ENCODE data around the gene FMN1.

FMN1 gene

DNA sequence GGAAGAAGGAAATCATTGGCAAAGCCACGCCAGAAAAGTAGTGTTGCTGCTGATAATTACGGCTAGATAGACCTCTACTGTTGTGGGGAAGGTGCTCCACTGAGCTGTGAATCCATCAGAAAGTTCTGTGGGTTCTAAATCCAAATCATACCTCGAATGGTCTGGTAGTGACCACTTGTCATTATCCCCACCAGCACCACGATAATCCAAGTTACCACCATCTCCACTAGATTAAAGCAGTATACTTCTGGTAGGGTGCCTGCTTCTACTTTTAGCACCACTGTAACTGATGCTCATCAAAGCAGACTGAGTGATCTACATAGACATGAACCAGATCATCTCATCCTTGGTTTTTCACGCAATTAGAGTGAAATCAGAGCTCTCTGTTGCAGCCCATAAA is 185.5 kb downstream of the FMN1 start:
- no peak for DNase-seq (ENCODE audit: low read depth)
- no peak overlapping the region for H3K4me3 ChIP-seq (ENCODE audit: low read depth, low read length)
- TF ChIP-seq CTCF (IDR thresholded peaks at IDR 0.05; ENCODE audit: low read depth, low read length, missing control alignments), result no peak
- in situ Hi-C loops (cut with HindIII; ENCODE audit: low sequenced_read_pairs), result no loop called here

GRCh38 chr15:33008284-33008995 is 186.1 kb downstream of the FMN1 start:
- no peak for TF ChIP-seq CTCF (IDR thresholded peaks at IDR 0.05; ENCODE audit: low read depth, low read length, missing control alignments)
- DNase-seq (ENCODE audit: low read depth), result peak; percentile 89
- no peak overlapping the region for H3K4me3 ChIP-seq (ENCODE audit: low read depth, low read length)
- in situ Hi-C loops (cut with HindIII; ENCODE audit: low sequenced_read_pairs), result no loop called here

DNA sequence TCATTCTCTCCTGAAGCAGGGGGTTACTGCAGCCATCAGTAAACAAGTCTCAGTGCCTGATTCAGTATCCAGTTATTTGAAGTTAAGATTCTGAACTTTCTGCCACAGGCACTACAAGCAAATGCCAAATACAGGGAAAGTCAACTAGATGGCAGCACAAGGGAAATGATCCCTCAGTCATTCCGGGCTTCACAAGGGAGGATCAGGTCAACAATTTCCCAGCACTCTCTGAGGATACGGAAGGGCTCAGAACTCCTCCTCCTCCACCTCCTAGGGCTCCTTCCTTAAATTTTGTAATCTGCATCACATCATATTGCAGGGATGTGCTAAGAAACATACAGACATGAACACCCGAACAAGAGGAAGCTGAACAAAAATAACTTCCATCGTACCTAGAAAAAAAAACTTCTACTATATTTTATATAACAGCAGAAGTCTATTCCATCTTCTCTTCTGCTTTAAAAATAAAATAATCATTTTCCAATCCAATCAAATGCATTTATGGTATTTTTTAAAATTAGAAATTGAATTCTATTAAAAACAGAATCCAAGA is 187.1 kb downstream of the FMN1 start:
- DNase-seq (ENCODE audit: low read depth), result no peak
- TF ChIP-seq CTCF (IDR thresholded peaks at IDR 0.05; ENCODE audit: low read depth, low read length, missing control alignments), result peak; percentile 40
- in situ Hi-C loops (cut with HindIII; ENCODE audit: low sequenced_read_pairs), result no loop called here
- no peak overlapping the region for H3K4me3 ChIP-seq (ENCODE audit: low read depth, low read length)

DNA sequence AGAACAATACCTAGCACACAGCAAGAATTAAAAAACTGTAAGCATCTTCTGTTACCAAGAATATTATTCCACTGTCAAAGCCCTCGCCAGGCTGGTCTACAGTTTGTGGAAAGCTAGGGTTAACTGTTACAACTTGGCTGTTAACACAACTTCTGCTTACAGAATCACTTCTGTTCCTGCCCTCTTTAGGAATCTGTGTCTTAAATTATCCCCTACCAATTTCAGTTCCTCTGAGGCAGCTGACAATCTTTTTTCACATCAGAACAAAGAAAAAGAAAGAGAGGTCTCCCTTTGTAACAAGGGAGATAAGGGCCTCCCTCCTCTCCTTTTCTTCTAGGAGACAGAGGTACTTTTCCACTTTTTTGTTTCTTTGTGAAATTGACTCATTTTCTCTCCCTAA is 188.9 kb downstream of the FMN1 start:
- DNase-seq (ENCODE audit: low read depth), result no peak
- TF ChIP-seq CTCF (IDR thresholded peaks at IDR 0.05; ENCODE audit: low read depth, low read length, missing control alignments), result no peak
- in situ Hi-C loops (cut with HindIII; ENCODE audit: low sequenced_read_pairs), result no loop called here
- H3K4me3 ChIP-seq (ENCODE audit: low read depth, low read length), result no peak overlapping the region

- TF ChIP-seq CTCF (IDR thresholded peaks at IDR 0.05; ENCODE audit: low read depth, low read length, missing control alignments), result no peak
- no peak for DNase-seq (ENCODE audit: low read depth)
- no peak overlapping the region for H3K4me3 ChIP-seq (ENCODE audit: low read depth, low read length)
- in situ Hi-C loops (cut with HindIII; ENCODE audit: low sequenced_read_pairs), result no loop called here
Observed at GRCh38 chr15:33001926-33002325, 192.6 kb downstream of the FMN1 start.

DNA sequence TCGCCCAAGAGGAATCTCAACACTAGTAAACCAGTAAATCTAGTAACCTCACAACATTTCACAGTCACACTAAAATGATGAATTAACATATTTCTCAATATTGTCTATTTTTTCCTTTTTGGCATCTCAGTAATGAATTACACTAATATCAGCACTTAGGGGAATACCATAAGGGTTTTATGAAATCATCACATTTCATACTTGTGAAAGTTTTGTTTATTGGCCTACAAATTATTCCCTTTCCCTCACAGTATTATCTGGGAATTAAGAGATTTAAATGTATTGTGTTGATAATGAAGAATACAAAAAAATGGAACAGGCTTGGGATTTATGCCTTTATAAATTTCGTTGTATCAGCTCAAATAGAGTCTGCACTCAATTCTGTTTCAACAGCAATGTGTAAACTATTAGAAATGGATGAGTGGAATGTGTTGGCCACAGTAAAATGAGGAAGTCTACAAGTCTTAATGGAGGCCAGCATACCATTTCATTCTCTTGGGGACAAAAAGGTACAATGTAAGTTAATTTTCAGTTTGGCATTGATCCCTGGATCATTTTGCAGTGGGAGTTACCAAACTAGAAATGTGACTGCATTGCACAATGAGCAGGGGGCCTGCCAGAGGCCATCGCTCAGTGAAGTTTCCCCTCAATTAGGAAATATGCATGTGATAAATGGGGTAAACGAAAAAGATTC is 195.4 kb downstream of the FMN1 start:
- no peak for TF ChIP-seq CTCF (IDR thresholded peaks at IDR 0.05; ENCODE audit: low read depth, low read length, missing control alignments)
- in situ Hi-C loops (cut with HindIII; ENCODE audit: low sequenced_read_pairs), result no loop called here
- DNase-seq (ENCODE audit: low read depth), result no peak
- H3K4me3 ChIP-seq (ENCODE audit: low read depth, low read length), result no peak overlapping the region

All from astrocyte of the cerebellum (primary cell).